ENCODE data around the gene TAF1B. TPM values are rescaled to one million over a fixed set of nuclear protein-coding genes. Genes with fewer than 3 reads are reported as not detected.
A peak's percentile ranks its signal among the peaks of the same experiment; 100 is the strongest.

The TAF1B gene
- total and polyA plus RNA-seq, 2 donors from 2014 or later: 8.8 to 27.7 TPM

- H3K9ac ChIP-seq (ENCODE audit: low read length in 3 of 3): no peak overlapping the region
- H3K4me3 ChIP-seq (ENCODE audit: low read length in 3 of 3): no peak overlapping the region
- TF ChIP-seq CTCF (IDR thresholded peaks at IDR 0.05; ENCODE audit: borderline replicate concordance, extremely low read depth, insufficient read depth): no peak
- intact Hi-C loops (cut with DNase I): no loop called here
- no peaks in the 10 kb centered on the region for H3K27me3 ChIP-seq (ENCODE audit: control insufficient read depth, insufficient read depth, low read length)
- no peaks in the 10 kb centered on the region for H3K9me3 ChIP-seq (ENCODE audit: control insufficient read depth in 2 of 3, insufficient read depth in 1 of 3, low read length in 3 of 3)
- DNase-seq: peak in 1 of 5 donors; percentile 32
- no peaks in the 10 kb centered on the region for H3K36me3 ChIP-seq (ENCODE audit: control insufficient read depth in 2 of 3, insufficient read depth in 3 of 3, low read length in 3 of 3)
- H3K27ac ChIP-seq (ENCODE audit: low read depth in 2 of 2, low read length in 2 of 2): no peak overlapping the region
- H3K4me1 ChIP-seq (ENCODE audit: control insufficient read depth in 2 of 3, insufficient read depth in 2 of 3, low read depth in 1 of 3, low read length in 3 of 3): peaks cover 0 to 2% (median 1%) of the 10 kb centered on the region in 3 donors
- no peak for FAIRE-seq
These were observed 34.3 kb upstream of the TAF1B start for GRCh38 chr2:9809064-9809356.

- H3K4me1 ChIP-seq (ENCODE audit: control insufficient read depth in 2 of 3, insufficient read depth in 2 of 3, low read depth in 1 of 3, low read length in 3 of 3): peaks cover 0 to 4% (median 2%) of the 10 kb centered on the region in 3 donors
- FAIRE-seq: no peak
- intact Hi-C loops (cut with DNase I): loop anchor here (10.0 kb wide), 1 partner anchor 245 kb away; no protein-coding TSS in a partner anchor
- H3K4me3 ChIP-seq (ENCODE audit: low read length in 3 of 3): no peak overlapping the region
- no peaks in the 10 kb centered on the region for H3K36me3 ChIP-seq (ENCODE audit: control insufficient read depth in 2 of 3, insufficient read depth in 3 of 3, low read length in 3 of 3)
- no peak overlapping the region for H3K9ac ChIP-seq (ENCODE audit: low read length in 3 of 3)
- no peaks in the 10 kb centered on the region for H3K27me3 ChIP-seq (ENCODE audit: control insufficient read depth, insufficient read depth, low read length)
- H3K27ac ChIP-seq (ENCODE audit: low read depth in 2 of 2, low read length in 2 of 2): no peak overlapping the region
- TF ChIP-seq CTCF (IDR thresholded peaks at IDR 0.05; ENCODE audit: borderline replicate concordance, extremely low read depth, insufficient read depth): no peak
- H3K9me3 ChIP-seq (ENCODE audit: control insufficient read depth in 2 of 3, insufficient read depth in 1 of 3, low read length in 3 of 3): no peaks in the 10 kb centered on the region
- DNase-seq: peak in 2 of 5 donors; percentile 34 to 64
These were observed 33.7 kb upstream of the TAF1B start for GRCh38 chr2:9809448-9810088.

- no peaks in the 10 kb centered on the region for H3K27me3 ChIP-seq (ENCODE audit: control insufficient read depth, insufficient read depth, low read length)
- FAIRE-seq (no peak), DNase-seq (no peak)
- no peak for TF ChIP-seq CTCF (IDR thresholded peaks at IDR 0.05; ENCODE audit: borderline replicate concordance, extremely low read depth, insufficient read depth)
- peaks cover 0 to 4% (median 2%) of the 10 kb centered on the region in 3 donors for H3K4me1 ChIP-seq (ENCODE audit: control insufficient read depth in 2 of 3, insufficient read depth in 2 of 3, low read depth in 1 of 3, low read length in 3 of 3)
- H3K9me3 ChIP-seq (ENCODE audit: control insufficient read depth in 2 of 3, insufficient read depth in 1 of 3, low read length in 3 of 3): no peaks in the 10 kb centered on the region
- H3K36me3 ChIP-seq (ENCODE audit: control insufficient read depth in 2 of 3, insufficient read depth in 3 of 3, low read length in 3 of 3): no peaks in the 10 kb centered on the region
- no peak overlapping the region for H3K9ac ChIP-seq (ENCODE audit: low read length in 3 of 3)
- no peak overlapping the region for H3K27ac ChIP-seq (ENCODE audit: low read depth in 2 of 2, low read length in 2 of 2)
- intact Hi-C loops (cut with DNase I): loop anchor here (10.0 kb wide), 1 partner anchor 244 kb away; no protein-coding TSS in a partner anchor
- no peak overlapping the region for H3K4me3 ChIP-seq (ENCODE audit: low read length in 3 of 3)
These were observed 32.1 kb upstream of the TAF1B start for GRCh38 chr2:9811216-9811615.

Measured in kidney (tissue), 14 donors.